CD1c-positive myeloid dendritic cell (primary cell): ENCODE data around the gene SLCO3A1.
A peak's percentile ranks its signal among the peaks of the same experiment; 100 is the strongest.
"Not testable (repeated sequence)": the region's sequence is repeated elsewhere in the genome, so short reads cannot be mapped to it uniquely, and the experiment has no call there.

Experiments used
- DNase-seq: peaks from one replicate; pipeline ENCODE4 v3.0.0-alpha.2; 2016; ENCODE audit errors: extremely low spot score

Gene SLCO3A1

GRCh38 chr15:92069308-92070250 is 216.1 kb downstream of the SLCO3A1 start:
- DNase-seq: peak; percentile 91

- DNase-seq: not testable (repeated sequence)
Measured at GRCh38 chr15:92070251-92070650, 216.7 kb downstream of the SLCO3A1 start.

GRCh38 chr15:92071045-92071634 is 217.6 kb downstream of the SLCO3A1 start:
- DNase-seq: peak; percentile 64

GRCh38 chr15:92073044-92073785 is 219.7 kb downstream of the SLCO3A1 start:
- DNase-seq: no peak

GRCh38 chr15:92074101-92074500 is 220.6 kb downstream of the SLCO3A1 start:
- DNase-seq: peak; percentile 67

GRCh38 chr15:92074646-92075045 is 221.1 kb downstream of the SLCO3A1 start:
- DNase-seq: peak; percentile 19

- no peak for DNase-seq
Measured at GRCh38 chr15:92075764-92076163, 222.3 kb downstream of the SLCO3A1 start.

GRCh38 chr15:92076541-92076940 is 223.0 kb downstream of the SLCO3A1 start:
- DNase-seq: no peak

GRCh38 chr15:92077353-92078085 is 224.0 kb downstream of the SLCO3A1 start:
- DNase-seq: peak; percentile 66

GRCh38 chr15:92078270-92078669 is 224.8 kb downstream of the SLCO3A1 start:
- DNase-seq: no peak

GRCh38 chr15:92079047-92079446 is 225.5 kb downstream of the SLCO3A1 start:
- peak; percentile 16 for DNase-seq

GRCh38 chr15:92079647-92080255 is 226.2 kb downstream of the SLCO3A1 start:
- no peak for DNase-seq

- DNase-seq: peak; percentile 76
Measured at GRCh38 chr15:92082006-92082843, 228.7 kb downstream of the SLCO3A1 start.

- DNase-seq: no peak
Measured at GRCh38 chr15:92083190-92083589, 229.7 kb downstream of the SLCO3A1 start.

GRCh38 chr15:92087211-92087610 is 233.7 kb downstream of the SLCO3A1 start:
- DNase-seq: no peak

- no peak for DNase-seq
Measured at GRCh38 chr15:92091155-92091734, 237.7 kb downstream of the SLCO3A1 start.

- DNase-seq: peak; percentile 63
Measured at GRCh38 chr15:92092289-92093105, 239.0 kb downstream of the SLCO3A1 start.

- peak; percentile 8 for DNase-seq
Measured at GRCh38 chr15:92095693-92096092, 242.2 kb downstream of the SLCO3A1 start.
